Kidney (tissue), 14 donors: Measurements from ENCODE around the gene GPC5. TPM values are rescaled to one million over a fixed set of nuclear protein-coding genes. Genes with fewer than 3 reads are reported as not detected.

Experiments
- DNase-seq, 5 donors: peaks; one replicate each; pipeline ENCODE4 v3.0.0-alpha.2; 2013 to 2020
- FAIRE-seq: peaks from 2 replicates; lab custom pipeline; 2012; peaks lifted over from hg19 to GRCh38; lab: Jason Lieb, UNC
- H3K27ac ChIP-seq, 2 donors: one replicate each; pipeline ENCODE4 v1.7.0; 2013; ENCODE audit warnings: low read depth in 2 of 2, low read length in 2 of 2, inconsistent platforms in 1 of 2
- H3K27me3 ChIP-seq: one replicate; pipeline ENCODE4 v1.7.1; 2013; ENCODE audit warnings: low read length, inconsistent platforms; ENCODE audit not compliant: control insufficient read depth, insufficient read depth
- H3K36me3 ChIP-seq, 3 donors: one replicate each; pipeline versions ENCODE4 v1.7.0 to v1.7.1; 2013; ENCODE audit warnings: low read length in 3 of 3, control low read depth in 1 of 3, inconsistent platforms in 1 of 3; ENCODE audit not compliant: insufficient read depth in 3 of 3, control insufficient read depth in 2 of 3
- H3K4me1 ChIP-seq, 3 donors: one replicate each; pipeline versions ENCODE4 v1.7.0 to v1.7.1; 2013; ENCODE audit warnings: low read length in 3 of 3, inconsistent platforms in 1 of 3, low read depth in 1 of 3; ENCODE audit not compliant: control insufficient read depth in 2 of 3, insufficient read depth in 2 of 3
- H3K4me3 ChIP-seq, 3 donors: one replicate each; pipeline versions ENCODE4 v1.7.0 to v1.8.1; 2013; ENCODE audit warnings: low read length in 3 of 3, control low read depth in 1 of 3, inconsistent platforms in 1 of 3
- H3K9ac ChIP-seq, 3 donors: one replicate each; pipeline versions ENCODE4 v1.7.0 to v1.7.1; 2013; ENCODE audit warnings: low read length in 3 of 3, control low read depth in 1 of 3, inconsistent platforms in 1 of 3
- H3K9me3 ChIP-seq, 3 donors: one replicate each; pipeline versions ENCODE4 v1.7.0 to v1.7.1; 2013; ENCODE audit warnings: low read length in 3 of 3, control low read depth in 1 of 3, inconsistent platforms in 1 of 3; ENCODE audit not compliant: control insufficient read depth in 2 of 3, insufficient read depth in 1 of 3
- CTCF ChIP-seq: IDR thresholded peaks from 3 replicates; pipeline ENCODE4 v1.5.1; 2012; ENCODE audit warnings: mild to moderate bottlenecking, moderate library complexity, borderline replicate concordance; ENCODE audit not compliant: insufficient read depth; ENCODE audit errors: extremely low read depth
- intact Hi-C: fragments of 100-400 bp; cut with DNase I; formaldehyde crosslinking; loops from one replicate; pipeline ENCODE4 v1.11.1; 2022
- polyA plus RNA-seq: library from polyadenylated mRNA; stranded (reverse); fragments of 350-450 nt; fragmentation: Illumina TruSeq; extraction: RNeasy Lipid Tissue Mini Kit (QIAGEN cat#74804); gene quantifications from one replicate; pipeline ENCODE4 v1.2.3, GENCODE V29; 2014; ENCODE audit warnings: low read depth, low replicate concordance; ENCODE audit not compliant: insufficient read depth
- total RNA-seq: library from RNA; stranded (reverse); fragmentation: NEBNext Ultra II Directional; extraction: Animal tissue kit (Norgen Biotek cat#: 25700); gene quantifications from one replicate; pipeline ENCODE4 v1.2.1, GENCODE V29; 2021
- donor health status: control.
- donor health status: control.
- donor health status: control.
- donor health status: control.
- donor health status: control.
- donor health status: DM: yes; HTN: yes; CAD: no.
- donor health status: Normal renal cell carcinoma (clear cell type).

The GPC5 gene
- total and polyA plus RNA-seq, 2 donors from 2014 or later = 0.47 to 6.8 TPM

- TF ChIP-seq CTCF = no peak
- H3K4me1 ChIP-seq = no peaks in the 10 kb centered on the region
- intact Hi-C loops = no loop called here
- H3K27ac ChIP-seq = no peak overlapping the region
- H3K36me3 ChIP-seq = no peaks in the 10 kb centered on the region
- H3K9me3 ChIP-seq = no peaks in the 10 kb centered on the region
- H3K9ac ChIP-seq = no peak overlapping the region
- FAIRE-seq (no peak), DNase-seq (no peak)
- no peaks in the 10 kb centered on the region for H3K27me3 ChIP-seq
- H3K4me3 ChIP-seq = no peak overlapping the region
Observed at GRCh38 chr13:92172191-92172590, 773.8 kb downstream of the GPC5 start.

GRCh38 chr13:92173254-92173653 lies 774.8 kb downstream of the GPC5 start:
- intact Hi-C loops = no loop called here
- no peak for DNase-seq
- Histone ChIP-seq H3K9ac (no peak overlapping the region), H3K27me3 (no peaks in the 10 kb centered on the region), H3K27ac (no peak overlapping the region), H3K4me3 (no peak overlapping the region), H3K36me3 (no peaks in the 10 kb centered on the region), H3K4me1 (no peaks in the 10 kb centered on the region), H3K9me3 (no peaks in the 10 kb centered on the region)
- TF ChIP-seq CTCF = no peak
- FAIRE-seq = no peak

- FAIRE-seq = no peak
- DNase-seq = peak in 3 of 5 donors; percentile 13 to 74 (median 54)
- H3K36me3 ChIP-seq = no peaks in the 10 kb centered on the region
- intact Hi-C loops = no loop called here
- H3K9me3 ChIP-seq = no peaks in the 10 kb centered on the region
- H3K4me1 ChIP-seq = no peaks in the 10 kb centered on the region
- peak; percentile 7 for TF ChIP-seq CTCF
- no peak overlapping the region for H3K4me3 ChIP-seq
- H3K27ac ChIP-seq = no peak overlapping the region
- no peak overlapping the region for H3K9ac ChIP-seq
- H3K27me3 ChIP-seq = no peaks in the 10 kb centered on the region
Observed at GRCh38 chr13:92175330-92175729, 776.9 kb downstream of the GPC5 start.

GRCh38 chr13:92177966-92178365 lies 779.5 kb downstream of the GPC5 start:
- intact Hi-C loops = no loop called here
- H3K27me3 ChIP-seq = no peaks in the 10 kb centered on the region
- H3K4me3 ChIP-seq = no peak overlapping the region
- H3K9ac ChIP-seq = no peak overlapping the region
- no peaks in the 10 kb centered on the region for H3K4me1 ChIP-seq
- FAIRE-seq = no peak
- no peak for DNase-seq
- H3K27ac ChIP-seq = no peak overlapping the region
- TF ChIP-seq CTCF = no peak
- H3K36me3 ChIP-seq = no peaks in the 10 kb centered on the region
- no peaks in the 10 kb centered on the region for H3K9me3 ChIP-seq
